Ishikawa (cell line): Measurements from ENCODE around the gene TAS2R20.

Source experiments
- CEBPB ChIP-seq: IDR thresholded peaks from 2 replicates; pipeline ENCODE4 v1.6.1; 2012
- EP300 ChIP-seq: IDR thresholded peaks from 2 replicates; pipeline ENCODE4 v1.6.1; 2012; ENCODE audit warnings: borderline replicate concordance
- FOXM1 ChIP-seq: IDR thresholded peaks from 2 replicates; pipeline ENCODE4 v1.6.1; 2012; ENCODE audit warnings: low read depth, borderline replicate concordance
- MAX ChIP-seq: IDR thresholded peaks from 2 replicates; pipeline ENCODE4 v1.6.1; 2012
- NFIC ChIP-seq: IDR thresholded peaks from 2 replicates; pipeline ENCODE4 v1.6.1; 2012
- RAD21 ChIP-seq: IDR thresholded peaks from 2 replicates; pipeline ENCODE4 v1.6.1; 2012; ENCODE audit warnings: low read depth
- TAF1 ChIP-seq: IDR thresholded peaks from 2 replicates; pipeline ENCODE4 v1.6.1; 2012; ENCODE audit warnings: low read depth, mild to moderate bottlenecking
- TCF12 ChIP-seq: IDR thresholded peaks from 2 replicates; pipeline ENCODE4 v1.6.1; 2012; ENCODE audit warnings: low read depth
- YY1 ChIP-seq: IDR thresholded peaks from 2 replicates; pipeline ENCODE4 v1.6.1; 2012; ENCODE audit warnings: low read depth

- no peak for TF ChIP-seq TAF1
- TF ChIP-seq YY1, result no peak
- no peak for TF ChIP-seq CEBPB
- no peak for TF ChIP-seq EP300
- TF ChIP-seq MAX, result no peak
- no peak for TF ChIP-seq RAD21
- TF ChIP-seq FOXM1, result no peak
- TF ChIP-seq TCF12, result no peak
- no peak for TF ChIP-seq NFIC
These were observed 24.4 kb upstream of the TAS2R20 start, which contains the start of gene TAS2R19 for GRCh38 chr12:11022520-11022919.
